ENCODE data around the gene ZNF142. TPM values are rescaled to one million over a fixed set of nuclear protein-coding genes. Genes with fewer than 3 reads are reported as not detected.

Gene ZNF142
- total RNA-seq, 2 donors from 2014 or later = 24.8 to 34.6 TPM

DNA sequence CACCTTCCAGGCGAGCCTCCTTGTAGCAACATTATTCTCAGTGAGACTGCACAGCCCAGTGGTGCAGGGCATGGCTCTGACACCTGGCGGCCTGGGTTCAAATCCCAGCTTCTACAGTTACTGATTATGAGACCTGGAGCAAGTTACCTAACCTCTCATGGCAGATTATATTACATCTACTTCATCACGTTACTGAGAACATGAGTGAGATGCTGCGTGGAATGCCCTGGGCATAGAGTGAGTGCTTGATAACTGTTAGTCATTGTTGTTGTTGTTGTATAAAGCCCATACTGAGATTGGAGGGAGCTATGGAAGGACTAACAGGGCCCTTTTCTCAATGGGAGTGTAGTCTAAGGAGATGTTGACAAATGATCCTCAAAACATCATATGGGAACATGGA is 33.1 kb downstream of the ZNF142 start:
- DNase-seq (ENCODE audit: low spot score in 2 of 2) (no peak), ATAC-seq (no peak)
- no peaks in the 10 kb centered on the region for H3K36me3 Mint-ChIP-seq
- H3K27ac Mint-ChIP-seq = no peak overlapping the region
- no peaks in the 10 kb centered on the region for H3K9me3 Mint-ChIP-seq

DNA sequence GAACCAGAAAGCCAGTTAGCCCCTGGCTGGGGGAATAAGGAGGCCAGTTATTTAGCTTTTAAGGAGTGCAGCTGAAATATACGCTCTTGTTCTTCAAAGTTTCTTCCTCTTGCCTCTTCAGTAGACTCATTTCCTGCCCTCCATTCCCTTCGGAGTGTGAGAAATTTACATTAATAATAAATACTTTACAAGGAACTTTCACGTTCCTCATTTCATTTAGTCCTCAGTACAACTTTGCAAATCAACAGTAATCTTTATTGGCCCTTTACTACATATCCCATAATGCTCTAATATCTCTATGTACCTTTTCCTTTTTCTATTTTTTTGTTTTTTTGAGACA is 36.1 kb downstream of the ZNF142 start:
- no peak overlapping the region for H3K27ac Mint-ChIP-seq
- no peaks in the 10 kb centered on the region for H3K36me3 Mint-ChIP-seq
- no peak for DNase-seq (ENCODE audit: low spot score in 2 of 2)
- H3K9me3 Mint-ChIP-seq = no peaks in the 10 kb centered on the region
- no peak for ATAC-seq

DNA sequence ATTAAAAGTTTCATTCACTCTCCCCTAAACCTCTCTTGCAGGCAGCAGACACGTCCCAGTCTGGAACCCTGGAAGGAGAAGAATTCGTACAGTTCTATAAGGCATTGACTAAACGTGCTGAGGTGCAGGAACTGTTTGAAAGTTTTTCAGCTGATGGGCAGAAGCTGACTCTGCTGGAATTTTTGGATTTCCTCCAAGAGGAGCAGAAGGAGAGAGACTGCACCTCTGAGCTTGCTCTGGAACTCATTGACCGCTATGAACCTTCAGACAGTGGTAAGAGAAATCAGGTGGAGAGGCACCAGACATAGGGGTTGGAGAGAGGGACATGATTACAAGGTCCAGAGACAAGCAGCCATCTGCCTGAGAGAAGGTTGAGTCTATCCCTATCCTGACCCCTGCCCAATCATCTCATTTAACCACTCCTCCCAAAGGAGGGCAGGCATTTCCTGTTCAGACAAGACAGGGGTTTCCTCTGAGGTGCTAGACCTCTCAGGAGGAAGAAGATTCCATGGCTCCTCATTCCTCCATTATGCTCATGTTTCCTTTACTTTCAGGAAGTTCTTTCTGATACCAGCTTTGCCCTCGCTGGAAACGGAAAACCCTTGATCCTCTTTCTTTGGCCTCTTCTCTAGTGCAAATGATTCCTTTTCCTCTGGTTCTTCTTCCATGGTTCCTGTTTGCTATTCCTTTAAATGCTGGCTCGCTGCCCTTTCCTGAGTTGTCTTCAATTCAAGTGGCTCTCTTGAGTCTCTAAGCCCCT is 36.6 kb downstream of the ZNF142 start:
- no peak for ATAC-seq
- Mint-ChIP-seq H3K27ac (no peak overlapping the region), H3K36me3 (no peaks in the 10 kb centered on the region), H3K9me3 (no peaks in the 10 kb centered on the region)
- DNase-seq (ENCODE audit: low spot score in 2 of 2) = no peak

- DNase-seq (ENCODE audit: low spot score in 2 of 2) = no peak
- Mint-ChIP-seq H3K27ac (no peak overlapping the region), H3K9me3 (no peaks in the 10 kb centered on the region), H3K36me3 (no peaks in the 10 kb centered on the region)
- no peak for ATAC-seq
Measured at GRCh38 chr2:218621007-218621406, 38.4 kb downstream of the ZNF142 start.

- DNase-seq (ENCODE audit: low spot score in 2 of 2) (no peak), ATAC-seq (no peak)
- peak overlapping the region in 1 of 2 donors; percentile 17 for H3K27ac Mint-ChIP-seq
- no peaks in the 10 kb centered on the region for H3K36me3 Mint-ChIP-seq
- H3K9me3 Mint-ChIP-seq = no peaks in the 10 kb centered on the region
Measured at GRCh38 chr2:218618102-218618860, 41.1 kb downstream of the ZNF142 start.

GRCh38 chr2:218615868-218616315 is 43.5 kb downstream of the ZNF142 start:
- no peaks in the 10 kb centered on the region for H3K36me3 Mint-ChIP-seq
- ATAC-seq (no peak), DNase-seq (ENCODE audit: low spot score in 2 of 2) (no peak)

DNA sequence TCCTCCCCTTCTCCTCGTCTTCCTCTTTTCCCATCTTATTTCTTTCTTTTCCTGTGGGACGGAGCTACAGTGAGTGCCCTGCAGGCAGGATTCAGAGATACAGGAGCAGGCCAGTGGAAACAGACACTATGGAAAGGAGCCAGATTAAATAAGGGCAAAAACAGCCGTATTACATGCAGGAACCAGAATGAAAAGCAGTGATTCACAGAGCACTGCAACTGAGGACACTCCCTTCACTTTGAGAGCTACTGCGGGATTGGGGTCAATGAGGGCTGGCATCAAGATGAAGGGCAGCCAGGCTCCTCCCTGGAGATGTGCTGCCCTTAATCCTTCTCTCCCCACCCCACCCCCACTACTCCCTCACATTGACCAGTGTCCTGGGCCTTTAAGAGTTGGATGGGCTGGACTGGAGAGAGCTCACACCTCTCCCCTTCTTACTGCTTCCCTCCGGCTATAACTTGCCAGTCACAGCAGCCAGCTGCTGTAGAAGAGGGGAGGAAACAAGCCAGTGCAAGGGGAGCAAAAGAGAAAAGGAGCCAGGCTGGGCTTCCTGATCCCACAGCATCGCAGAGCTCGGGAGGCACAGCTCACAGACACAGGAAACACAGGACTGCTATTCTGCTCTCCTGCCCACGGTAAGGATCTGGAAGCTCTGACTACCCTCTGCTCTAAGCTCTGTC is 51.8 kb downstream of the ZNF142 start, which contains the start of gene PLCD4:
PLCD4 (plus strand) TSS at position 464 of the 680 bp plus-strand sequence. CDS start 7,841 bp downstream, outside the sequence.
- Mint-ChIP-seq H3K9me3 (no peaks in the 10 kb centered on the region), H3K36me3 (no peaks in the 10 kb centered on the region), H3K27ac (no peak within 1 kb of the TSS)
- ATAC-seq = no peak
- no peak for DNase-seq (ENCODE audit: low spot score in 2 of 2)

More at GRCh38 chr2:218615868-218616315, 43.5 kb downstream of the ZNF142 start:
- peak overlapping the region in 1 of 2 donors; percentile 59 for H3K27ac Mint-ChIP-seq
- no peaks in the 10 kb centered on the region for H3K9me3 Mint-ChIP-seq

DNA sequence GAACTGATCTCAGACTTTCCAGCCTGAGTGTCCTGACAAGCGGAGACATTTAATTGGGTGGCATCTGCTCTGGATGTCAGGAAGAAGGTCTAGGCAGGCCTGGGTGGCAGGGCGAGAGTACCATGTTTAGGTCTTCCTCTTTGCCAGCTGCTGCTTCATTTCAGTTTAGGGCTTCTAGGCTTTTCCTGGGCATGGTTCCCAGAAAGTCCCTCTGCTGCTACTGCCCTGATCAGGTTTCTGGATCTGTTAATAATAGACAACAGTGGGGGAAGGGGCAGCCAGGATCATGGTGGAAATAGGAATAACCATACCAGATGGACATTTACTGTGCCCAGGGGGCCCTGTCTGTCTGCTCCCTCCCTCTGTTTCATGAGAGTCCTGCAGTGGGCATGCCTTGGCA is 54.0 kb downstream of the ZNF142 start:
- H3K27ac Mint-ChIP-seq = no peak overlapping the region
- H3K36me3 Mint-ChIP-seq = no peaks in the 10 kb centered on the region
- DNase-seq (ENCODE audit: low spot score in 2 of 2) (no peak), ATAC-seq (no peak)
- no peaks in the 10 kb centered on the region for H3K9me3 Mint-ChIP-seq

Other genes starting within 250 kb of the ZNF142 start
- not detected for gene VIL1, start 240.5 kb downstream of the ZNF142 start, total RNA-seq
- gene USP37, start 91.3 kb downstream of the ZNF142 start, total RNA-seq = 10 to 100 TPM; 54.0 to 65.5 TPM
- 100 to 1,000 TPM in 1 of 2 donors, 10 to 100 TPM in 1; 71.4 to 100 TPM for gene CNOT9, start 90.8 kb downstream of the ZNF142 start, total RNA-seq
- under 1 TPM; 0.36 to 0.43 TPM for gene PLCD4, start 51.7 kb downstream of the ZNF142 start, total RNA-seq
- 10 to 100 TPM; 15.8 to 71.9 TPM for gene BCS1L, start 60 bp upstream of the ZNF142 start, total RNA-seq
- 10 to 100 TPM; 12.3 to 22.9 TPM for gene RNF25, start 12.4 kb upstream of the ZNF142 start, total RNA-seq
- 10 to 100 TPM; 16.5 to 22.5 TPM for gene STK36, start 12.5 kb upstream of the ZNF142 start, total RNA-seq
- gene TTLL4, start 51.2 kb upstream of the ZNF142 start, total RNA-seq = 10 to 100 TPM; 28.2 to 42.2 TPM
- under 1 TPM; 0.16 to 0.18 TPM for gene CYP27A1, start 122.5 kb upstream of the ZNF142 start, total RNA-seq
- not detected for gene PRKAG3, start 172.2 kb upstream of the ZNF142 start, total RNA-seq
- not detected for gene WNT6, start 200.2 kb upstream of the ZNF142 start, total RNA-seq
- gene WNT10A, start 221.2 kb upstream of the ZNF142 start, total RNA-seq = 1 to 10 TPM in 1 of 2 donors, under 1 TPM in 1; 0.11 to 6.1 TPM

Data from activated naive CD4-positive, alpha-beta T cell treated with anti-CD3 and anti-CD28 coated beads, Interleukin-2, amount 50 U/mL, for 72 hours (primary cell).